Ovary (tissue), 3 donors: Measurements from ENCODE around the gene DPY19L1.
"Not testable (repeated sequence)": the region's sequence is repeated elsewhere in the genome, so short reads cannot be mapped to it uniquely, and the experiment has no call there.

Source experiments
- CTCF ChIP-seq, 3 donors: fragments of 450-650 bp in 2 of 3; fragments of 200-600 bp in 1 of 3; IDR thresholded peaks; one replicate each; pipeline versions ENCODE4 v1.5.1 to v1.8.0; 2016 to 2022; ENCODE audit warnings: antibody characterized with exemption in 3 of 3, mild to moderate bottlenecking in 1 of 3
- POLR2A ChIP-seq: fragments of 450-650 bp; IDR thresholded peaks from one replicate; pipeline ENCODE4 v1.6.1; 2017; ENCODE audit warnings: antibody characterized with exemption, mild to moderate bottlenecking, moderate library complexity
- donor health status: DM: no; HTN: no; CAD: no.

- not testable (repeated sequence) for TF ChIP-seq CTCF (IDR thresholded peaks at IDR 0.05); POLR2A
Measured at GRCh38 chr7:34883855-34884254, 153.4 kb downstream of the DPY19L1 start.
